ENCODE measurements around the gene UQCR11. TPM values are rescaled to one million over a fixed set of nuclear protein-coding genes. Genes with fewer than 3 reads are reported as not detected.

Gene UQCR11
- total and polyA plus RNA-seq, 2 experiments from 2014 or later, result 56.6 to 684 TPM

DNA sequence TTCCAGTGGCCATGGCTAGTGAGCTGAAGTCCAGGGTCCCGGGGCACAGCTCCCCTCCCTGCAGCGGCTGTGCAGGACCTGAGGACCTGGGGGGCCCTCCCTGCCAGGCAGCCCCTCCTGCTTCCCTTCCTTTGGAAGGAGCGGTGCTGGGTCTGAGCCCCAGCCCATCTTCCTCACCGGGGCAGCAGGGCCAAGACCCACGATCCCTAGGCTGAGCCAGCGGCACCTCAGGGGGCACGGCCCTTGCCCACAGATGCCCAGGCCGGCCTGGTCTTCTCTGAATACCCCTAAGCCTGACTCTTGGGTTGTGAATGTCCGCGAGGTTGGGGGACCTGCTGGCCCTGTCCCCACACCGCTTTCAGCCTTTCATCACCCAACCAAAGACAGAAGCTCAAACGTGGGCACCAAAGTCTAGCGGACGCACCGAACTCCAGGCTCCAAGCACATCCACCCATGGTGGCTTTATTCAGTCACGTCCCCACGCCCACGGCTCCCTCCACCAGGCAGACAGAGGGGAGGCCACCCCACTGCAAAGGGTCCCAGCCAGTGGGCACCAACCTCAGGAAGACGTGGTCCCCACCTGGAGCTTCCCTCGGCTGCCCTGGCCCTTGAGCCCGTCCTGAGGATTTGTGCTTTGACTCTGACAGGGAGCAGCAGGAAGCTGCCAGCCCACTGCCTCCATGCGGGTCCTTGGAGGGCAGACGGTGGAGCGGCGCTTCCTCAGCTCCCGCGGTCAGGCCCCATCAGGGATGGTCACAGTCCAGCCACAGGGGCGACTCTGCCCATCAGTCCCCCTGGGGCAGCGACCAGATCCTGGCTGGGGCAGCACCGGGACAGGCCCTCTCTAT is 28.8 kb downstream of the UQCR11 start:
- no peaks in the 10 kb centered on the region for H3K9me3 ChIP-seq (ENCODE audit: low read depth)
- H3K4me2 ChIP-seq, result no peak overlapping the region
- H3K9me2 ChIP-seq (replicated peaks; ENCODE audit: insufficient read depth), result no peaks in the 10 kb centered on the region
- H3K79me2 ChIP-seq, result no peaks in the 10 kb centered on the region
- no peaks in the 10 kb centered on the region for H4K20me1 ChIP-seq (ENCODE audit: insufficient read depth, poor library complexity, severe bottlenecking)
- H2AFZ ChIP-seq, result no peak overlapping the region
- H3K4me3 ChIP-seq, result no peak overlapping the region
- H3K4me1 ChIP-seq (ENCODE audit: insufficient read depth), result no peaks in the 10 kb centered on the region
- WGBS (ENCODE audit: low lambda C conversion rate, missing lambda C conversion rate), result 95% methylated on average over 30 of the region's 30 CpGs
- H3K27ac ChIP-seq, result no peak overlapping the region
- H3K27me3 ChIP-seq, result no peaks in the 10 kb centered on the region
- TF ChIP-seq CTCF (IDR thresholded peaks at IDR 0.05; ENCODE audit: poor library complexity) (no peak), EZH2 (IDR thresholded peaks at IDR 0.05; ENCODE audit: borderline replicate concordance) (no peak), EZH2phosphoT487 (IDR thresholded peaks at IDR 0.05; ENCODE audit: low read depth, severe bottlenecking, unreplicated experiment) (no peak)
- DNase-seq (ENCODE audit: low spot score), result no peak
- no peaks in the 10 kb centered on the region for H3K36me3 ChIP-seq (replicated peaks; ENCODE audit: insufficient read depth, low read depth)

- TF ChIP-seq EZH2 (IDR thresholded peaks at IDR 0.05; ENCODE audit: borderline replicate concordance) (no peak), EZH2phosphoT487 (IDR thresholded peaks at IDR 0.05; ENCODE audit: low read depth, severe bottlenecking, unreplicated experiment) (no peak), CTCF (IDR thresholded peaks at IDR 0.05; ENCODE audit: poor library complexity) (no peak)
- Histone ChIP-seq H3K4me2 (no peak overlapping the region), H3K4me1 (ENCODE audit: insufficient read depth) (no peaks in the 10 kb centered on the region), H3K27me3 (no peaks in the 10 kb centered on the region), H3K4me3 (no peak overlapping the region), H3K27ac (no peak overlapping the region), H2AFZ (no peak overlapping the region), H3K36me3 (replicated peaks; ENCODE audit: insufficient read depth, low read depth) (no peaks in the 10 kb centered on the region), H3K79me2 (no peaks in the 10 kb centered on the region), H3K9me2 (replicated peaks; ENCODE audit: insufficient read depth) (no peaks in the 10 kb centered on the region), H4K20me1 (ENCODE audit: insufficient read depth, poor library complexity, severe bottlenecking) (no peaks in the 10 kb centered on the region), H3K9me3 (ENCODE audit: low read depth) (no peaks in the 10 kb centered on the region)
- 95% methylated on average over 21 of the region's 22 CpGs for WGBS (ENCODE audit: low lambda C conversion rate, missing lambda C conversion rate)
- DNase-seq (ENCODE audit: low spot score), result no peak
These were observed 29.7 kb downstream of the UQCR11 start for GRCh38 chr19:1575323-1576241.

GRCh38 chr19:1574354-1575136 is 30.7 kb downstream of the UQCR11 start:
- no peak overlapping the region for H3K4me2 ChIP-seq
- no peak overlapping the region for H3K4me3 ChIP-seq
- no peaks in the 10 kb centered on the region for H3K27me3 ChIP-seq
- H3K9me3 ChIP-seq (ENCODE audit: low read depth), result no peaks in the 10 kb centered on the region
- TF ChIP-seq EZH2phosphoT487 (IDR thresholded peaks at IDR 0.05; ENCODE audit: low read depth, severe bottlenecking, unreplicated experiment), result no peak
- TF ChIP-seq EZH2 (IDR thresholded peaks at IDR 0.05; ENCODE audit: borderline replicate concordance), result no peak
- no peak for TF ChIP-seq CTCF (IDR thresholded peaks at IDR 0.05; ENCODE audit: poor library complexity)
- H3K36me3 ChIP-seq (replicated peaks; ENCODE audit: insufficient read depth, low read depth), result no peaks in the 10 kb centered on the region
- DNase-seq (ENCODE audit: low spot score), result no peak
- H2AFZ ChIP-seq, result no peak overlapping the region
- H3K27ac ChIP-seq, result no peak overlapping the region
- H3K9me2 ChIP-seq (replicated peaks; ENCODE audit: insufficient read depth), result no peaks in the 10 kb centered on the region
- H4K20me1 ChIP-seq (ENCODE audit: insufficient read depth, poor library complexity, severe bottlenecking), result no peaks in the 10 kb centered on the region
- 95% methylated on average over 33 of the region's 34 CpGs for WGBS (ENCODE audit: low lambda C conversion rate, missing lambda C conversion rate)
- no peaks in the 10 kb centered on the region for H3K4me1 ChIP-seq (ENCODE audit: insufficient read depth)
- H3K79me2 ChIP-seq, result no peaks in the 10 kb centered on the region

Data from hepatocyte (in vitro differentiated cells).